ENCODE results near the gene CHMP4A. TPM values are rescaled to one million over a fixed set of nuclear protein-coding genes. Genes with fewer than 3 reads are reported as not detected.

CHMP4A gene
- total RNA-seq, 1 experiment from 2014 or later: 58.3 TPM

DNA sequence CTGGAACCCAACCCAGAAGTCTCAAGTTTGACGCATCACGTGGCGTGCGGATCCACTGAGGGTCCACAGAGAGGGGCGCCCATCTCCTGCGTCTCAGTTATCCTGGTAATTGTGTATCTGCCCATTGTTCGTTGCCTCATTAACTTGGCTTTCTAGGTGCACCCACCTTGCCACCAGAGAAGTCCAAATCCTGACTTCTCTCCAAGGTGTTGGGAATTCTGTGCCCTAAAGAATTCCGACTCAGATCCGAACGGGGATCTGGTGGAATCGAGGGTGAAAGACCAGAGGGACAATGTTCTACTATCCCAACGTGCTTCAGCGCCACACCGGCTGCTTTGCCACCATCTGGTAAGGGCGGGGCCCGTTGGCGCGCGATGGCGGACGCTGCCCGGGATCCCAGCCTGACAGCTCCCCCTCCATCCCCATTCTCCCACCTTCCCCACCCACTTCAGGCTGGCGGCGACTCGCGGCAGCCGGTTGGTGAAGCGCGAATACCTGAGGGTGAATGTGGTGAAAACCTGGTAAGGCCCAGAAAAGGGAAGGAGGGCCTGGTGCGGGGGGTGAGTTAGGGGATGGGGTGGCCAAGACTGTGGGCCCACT is 40.9 kb downstream of the CHMP4A start:
- POLR2A ChIA-PET (ENCODE audit: unreplicated experiment): no interaction called here
- no peak overlapping the region for H3K4me3 ChIP-seq (ENCODE audit: low read length)

DNA sequence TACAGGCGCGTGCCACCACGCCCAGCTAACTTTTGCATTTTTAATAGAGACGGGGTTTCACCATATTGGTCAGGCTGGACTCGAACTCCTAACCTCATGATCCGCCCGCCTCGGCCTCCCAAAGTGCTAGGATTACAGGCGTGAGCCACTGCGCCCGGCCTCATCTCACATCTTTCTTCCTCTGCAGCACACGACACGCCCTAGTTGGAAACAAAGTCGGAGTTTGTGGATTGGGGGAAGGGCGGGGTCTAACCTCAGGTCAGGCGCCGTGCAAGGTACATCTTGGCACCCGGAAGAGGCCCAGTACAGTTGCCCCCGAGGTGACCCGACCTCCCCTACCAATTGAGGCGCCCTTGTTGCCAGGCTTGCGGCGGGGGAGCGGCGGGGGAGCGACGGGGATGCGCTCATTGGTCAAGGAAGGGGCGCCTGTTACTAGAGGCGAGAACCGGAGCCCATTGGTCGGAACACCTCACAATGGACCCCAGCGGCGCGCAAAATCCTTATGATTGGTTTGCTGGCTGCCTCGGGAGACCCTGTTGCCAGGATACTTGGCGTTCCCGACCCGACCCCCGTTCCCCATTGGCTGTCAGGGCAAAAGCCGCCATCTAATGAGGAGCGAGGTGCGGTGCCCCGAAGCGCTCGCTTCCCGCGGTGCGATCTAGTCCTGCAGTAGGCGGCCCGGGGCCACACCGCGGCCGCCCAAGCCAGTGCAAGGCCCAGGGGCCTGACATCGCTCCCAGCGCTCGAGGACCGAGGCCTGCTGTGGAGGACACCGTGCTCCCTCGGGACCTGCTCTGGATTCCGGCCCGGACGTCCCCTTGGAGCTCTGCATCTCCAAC is 41.6 kb downstream of the CHMP4A start, which contains the start of gene REC8:
Gene REC8 (plus strand): TSS at position 659 of the 839 bp plus-strand sequence. CDS start 473 bp downstream, outside the sequence.
- ChIA-PET CTCF (no interaction called here), POLR2A (ENCODE audit: unreplicated experiment) (no interaction called here)
- Histone ChIP-seq H3K9ac (ENCODE audit: low read length) (no peak within 1 kb of the TSS), H3K4me1 (ENCODE audit: insufficient read depth, low read length) (no peaks in the 10 kb centered on the region), H3K27ac (ENCODE audit: low read length) (no peak within 1 kb of the TSS), H3K79me2 (ENCODE audit: low read length) (no peaks in the 10 kb centered on the region), H4K20me1 (ENCODE audit: low read length) (no peaks in the 10 kb centered on the region), H3F3A (ENCODE audit: low read length, unreplicated experiment) (no peaks in the 10 kb centered on the region), H3K9me2 (replicated peaks; ENCODE audit: low read length) (no peaks in the 10 kb centered on the region), H3K9me3 (ENCODE audit: low read length) (no peaks in the 10 kb centered on the region), H2AFZ (ENCODE audit: low read length) (no peak within 1 kb of the TSS), H3K4me3 (ENCODE audit: low read length) (no peak within 1 kb of the TSS), H3K4me2 (ENCODE audit: low read length) (no peak within 1 kb of the TSS), H3K36me3 (ENCODE audit: low read depth, low read length) (no peaks in the 10 kb centered on the region), H3K27me3 (ENCODE audit: low read length) (no peaks in the 10 kb centered on the region)
- ATAC-seq (no peak), DNase-seq (no peak)
- TF ChIP-seq EZH2 (IDR thresholded peaks at IDR 0.05; ENCODE audit: low read length, unreplicated experiment): no peak
- TF ChIP-seq EZH2phosphoT487 (IDR thresholded peaks at IDR 0.05; ENCODE audit: borderline replicate concordance, low read length): no peak
- TF ChIP-seq, protein P1, sequence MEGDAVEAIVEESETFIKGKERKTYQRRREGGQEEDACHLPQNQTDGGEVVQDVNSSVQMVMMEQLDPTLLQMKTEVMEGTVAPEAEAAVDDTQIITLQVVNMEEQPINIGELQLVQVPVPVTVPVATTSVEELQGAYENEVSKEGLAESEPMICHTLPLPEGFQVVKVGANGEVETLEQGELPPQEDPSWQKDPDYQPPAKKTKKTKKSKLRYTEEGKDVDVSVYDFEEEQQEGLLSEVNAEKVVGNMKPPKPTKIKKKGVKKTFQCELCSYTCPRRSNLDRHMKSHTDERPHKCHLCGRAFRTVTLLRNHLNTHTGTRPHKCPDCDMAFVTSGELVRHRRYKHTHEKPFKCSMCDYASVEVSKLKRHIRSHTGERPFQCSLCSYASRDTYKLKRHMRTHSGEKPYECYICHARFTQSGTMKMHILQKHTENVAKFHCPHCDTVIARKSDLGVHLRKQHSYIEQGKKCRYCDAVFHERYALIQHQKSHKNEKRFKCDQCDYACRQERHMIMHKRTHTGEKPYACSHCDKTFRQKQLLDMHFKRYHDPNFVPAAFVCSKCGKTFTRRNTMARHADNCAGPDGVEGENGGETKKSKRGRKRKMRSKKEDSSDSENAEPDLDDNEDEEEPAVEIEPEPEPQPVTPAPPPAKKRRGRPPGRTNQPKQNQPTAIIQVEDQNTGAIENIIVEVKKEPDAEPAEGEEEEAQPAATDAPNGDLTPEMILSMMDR (conservative IDR thresholded peaks at IDR 0.05; ENCODE audit: low read depth, low read length): no peak
- intact Hi-C loops (cut with micrococcal nuclease): no loop called here
- no TSS peak for BruUV-seq (replicated peaks)

More for the DNA sequence above, 40.9 kb downstream of the CHMP4A start:
- Histone ChIP-seq H2AFZ (ENCODE audit: low read length) (no peak overlapping the region), H3K9me2 (replicated peaks; ENCODE audit: low read length) (no peaks in the 10 kb centered on the region), H4K20me1 (ENCODE audit: low read length) (no peaks in the 10 kb centered on the region), H3K36me3 (ENCODE audit: low read depth, low read length) (no peaks in the 10 kb centered on the region), H3K4me1 (ENCODE audit: insufficient read depth, low read length) (no peaks in the 10 kb centered on the region), H3F3A (ENCODE audit: low read length, unreplicated experiment) (no peaks in the 10 kb centered on the region), H3K4me2 (ENCODE audit: low read length) (no peak overlapping the region), H3K27me3 (ENCODE audit: low read length) (no peaks in the 10 kb centered on the region), H3K9me3 (ENCODE audit: low read length) (no peaks in the 10 kb centered on the region), H3K79me2 (ENCODE audit: low read length) (no peaks in the 10 kb centered on the region), H3K9ac (ENCODE audit: low read length) (no peak overlapping the region), H3K27ac (ENCODE audit: low read length) (no peak overlapping the region)
- CTCF ChIA-PET: no interaction called here
- TF ChIP-seq, protein P1 (conservative IDR thresholded peaks at IDR 0.05; ENCODE audit: low read depth, low read length): no peak
- TF ChIP-seq EZH2phosphoT487 (IDR thresholded peaks at IDR 0.05; ENCODE audit: borderline replicate concordance, low read length) (no peak), EZH2 (IDR thresholded peaks at IDR 0.05; ENCODE audit: low read length, unreplicated experiment) (no peak)
- no peak for ATAC-seq
- intact Hi-C loops (cut with micrococcal nuclease): no loop called here
- no TSS peak for BruUV-seq (replicated peaks)
- DNase-seq: no peak
